ENCODE measurements around the gene NUP210L.
"Not testable (repeated sequence)": the region's sequence is repeated elsewhere in the genome, so short reads cannot be mapped to it uniquely, and the experiment has no call there.

The NUP210L gene

GRCh38 chr1:154154053-154154452, 820 bp downstream of the NUP210L start:
- H3K36me3 Mint-ChIP-seq (ENCODE audit: low read depth), result peaks cover 41% of the 10 kb centered on the region
- DNase-seq (no peak), ATAC-seq (no peak)
- H3K4me1 Mint-ChIP-seq, result peaks cover 56% of the 10 kb centered on the region
- peak overlapping the region; percentile 76 for H3K27ac Mint-ChIP-seq
- H3K9me3 Mint-ChIP-seq, result peaks cover 2% of the 10 kb centered on the region
- H3K27me3 Mint-ChIP-seq, result no peaks in the 10 kb centered on the region
- H3K4me3 Mint-ChIP-seq, result no peak overlapping the region

DNA sequence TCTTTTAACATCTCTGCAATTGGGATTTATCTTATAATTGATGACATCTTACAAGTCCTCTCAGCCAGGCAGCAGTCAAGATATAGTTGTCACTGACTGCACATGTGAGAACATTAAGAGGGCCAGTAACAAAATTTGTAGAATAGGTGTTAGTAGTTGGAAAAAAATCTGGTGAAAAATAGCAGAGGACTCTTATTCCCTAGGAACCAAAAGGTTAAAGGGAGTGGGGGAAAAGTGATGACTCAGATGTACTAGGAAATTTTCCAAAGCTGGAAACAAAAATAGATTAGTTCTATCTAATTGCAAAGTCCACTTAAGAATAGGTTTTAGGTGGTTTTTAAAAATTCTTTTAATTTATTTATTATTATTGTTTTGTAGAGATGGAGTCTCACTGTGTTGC, 3.6 kb downstream of the NUP210L start:
- peaks cover 18% of the 10 kb centered on the region for H3K36me3 Mint-ChIP-seq (ENCODE audit: low read depth)
- H3K27ac Mint-ChIP-seq, result no peak overlapping the region
- peaks cover 34% of the 10 kb centered on the region for H3K4me1 Mint-ChIP-seq
- DNase-seq (no peak), ATAC-seq (no peak)
- no peak overlapping the region for H3K4me3 Mint-ChIP-seq
- no peaks in the 10 kb centered on the region for H3K27me3 Mint-ChIP-seq
- no peaks in the 10 kb centered on the region for H3K9me3 Mint-ChIP-seq

DNA sequence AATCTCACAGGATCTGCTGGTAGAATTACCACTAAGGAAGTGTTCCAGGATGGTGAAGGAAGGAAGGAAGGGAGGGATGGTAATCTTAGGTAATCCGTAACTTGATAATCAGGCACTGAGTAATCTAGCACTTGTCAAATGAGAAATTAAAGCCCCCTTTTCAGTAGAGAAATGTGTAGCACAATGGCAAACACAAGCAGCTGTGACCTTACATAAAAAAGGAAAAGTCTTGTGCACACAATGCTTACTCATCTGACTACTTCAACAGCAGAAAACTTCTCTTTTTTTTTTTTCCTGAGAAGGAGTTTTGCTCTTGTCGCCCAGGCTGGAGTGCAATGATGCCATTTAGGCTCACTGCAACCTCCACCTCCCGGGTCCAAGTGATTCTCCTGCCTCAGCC, 6.1 kb downstream of the NUP210L start:
- peaks cover 2% of the 10 kb centered on the region for H3K36me3 Mint-ChIP-seq (ENCODE audit: low read depth)
- ATAC-seq, result peak; percentile 28
- no peaks in the 10 kb centered on the region for H3K27me3 Mint-ChIP-seq
- no peaks in the 10 kb centered on the region for H3K9me3 Mint-ChIP-seq
- peak overlapping the region; percentile 17 for H3K27ac Mint-ChIP-seq
- peaks cover 9% of the 10 kb centered on the region for H3K4me1 Mint-ChIP-seq
- no peak overlapping the region for H3K4me3 Mint-ChIP-seq
- no peak for DNase-seq

GRCh38 chr1:154147505-154147904, 7.4 kb downstream of the NUP210L start:
- H3K9me3 Mint-ChIP-seq; H3K36me3 Mint-ChIP-seq (ENCODE audit: low read depth); H3K27me3 Mint-ChIP-seq; H3K4me1 Mint-ChIP-seq; DNase-seq; H3K27ac Mint-ChIP-seq; ATAC-seq; H3K4me3 Mint-ChIP-seq: not testable (repeated sequence)

GRCh38 chr1:154145986-154146385, 8.9 kb downstream of the NUP210L start:
- Mint-ChIP-seq H3K36me3 (ENCODE audit: low read depth) (no peaks in the 10 kb centered on the region), H3K9me3 (no peaks in the 10 kb centered on the region), H3K27me3 (no peaks in the 10 kb centered on the region), H3K4me1 (peaks cover 5% of the 10 kb centered on the region), H3K4me3 (no peak overlapping the region), H3K27ac (no peak overlapping the region)
- DNase-seq (no peak), ATAC-seq (no peak)

DNA sequence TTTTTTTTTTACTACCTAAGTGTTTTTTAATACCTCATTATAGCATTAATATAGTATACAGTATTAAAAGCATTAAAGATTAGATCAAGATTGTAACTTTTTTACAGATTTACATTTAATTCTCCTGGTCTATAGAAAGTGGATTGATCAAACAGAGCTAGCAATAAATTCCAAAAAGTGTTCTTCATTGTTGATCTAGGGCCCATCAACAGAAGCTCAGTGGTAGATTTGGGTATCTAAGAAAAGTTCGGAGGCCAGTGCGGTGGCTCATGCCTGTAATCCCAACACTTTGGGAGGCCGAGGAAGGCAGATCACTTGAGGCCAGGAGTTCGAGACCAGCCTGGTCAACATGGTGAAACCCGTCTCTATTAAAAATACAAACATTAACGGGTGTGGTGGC, 12.5 kb downstream of the NUP210L start:
- ATAC-seq, result no peak

GRCh38 chr1:154141240-154141639, 13.6 kb downstream of the NUP210L start:
- peaks cover 9% of the 10 kb centered on the region for H3K4me1 Mint-ChIP-seq
- no peak overlapping the region for H3K27ac Mint-ChIP-seq
- no peak for ATAC-seq

More for the DNA sequence above, 12.5 kb downstream of the NUP210L start:
- Mint-ChIP-seq H3K4me1 (peaks cover 9% of the 10 kb centered on the region), H3K36me3 (ENCODE audit: low read depth) (no peaks in the 10 kb centered on the region), H3K27ac (no peak overlapping the region), H3K9me3 (no peaks in the 10 kb centered on the region), H3K27me3 (no peaks in the 10 kb centered on the region), H3K4me3 (no peak overlapping the region)
- DNase-seq, result no peak

GRCh38 chr1:154137888-154138287, 17.0 kb downstream of the NUP210L start:
- Mint-ChIP-seq H3K4me1 (peaks cover 9% of the 10 kb centered on the region), H3K27me3 (no peaks in the 10 kb centered on the region), H3K9me3 (no peaks in the 10 kb centered on the region), H3K27ac (peak overlapping the region; percentile 60), H3K36me3 (ENCODE audit: low read depth) (no peaks in the 10 kb centered on the region), H3K4me3 (no peak overlapping the region)
- DNase-seq (no peak), ATAC-seq (peak; percentile 28)

More at GRCh38 chr1:154141240-154141639, 13.6 kb downstream of the NUP210L start:
- Mint-ChIP-seq H3K4me3 (no peak overlapping the region), H3K36me3 (ENCODE audit: low read depth) (no peaks in the 10 kb centered on the region), H3K27me3 (no peaks in the 10 kb centered on the region), H3K9me3 (no peaks in the 10 kb centered on the region)
- DNase-seq, result no peak

DNA sequence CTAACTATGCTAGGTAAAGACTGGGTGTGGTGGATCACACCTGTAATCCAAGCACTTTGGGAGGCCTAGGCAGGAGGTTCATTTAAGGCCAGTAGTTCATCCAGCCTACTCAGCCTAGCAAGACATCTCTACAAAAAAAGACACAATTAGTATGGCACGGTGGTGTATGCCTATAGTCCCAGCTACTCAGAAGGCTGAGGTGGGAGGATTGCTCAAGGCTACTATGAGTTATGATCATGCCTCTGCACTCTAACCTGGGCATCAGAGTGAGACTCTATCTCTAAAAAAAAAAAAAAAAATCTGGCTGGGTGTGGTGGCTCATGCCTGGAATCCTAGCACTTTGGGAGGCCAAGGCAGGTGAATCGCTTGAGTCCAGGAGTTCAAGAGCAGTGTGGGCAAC, 21.6 kb downstream of the NUP210L start:
- ATAC-seq, result no peak
- Mint-ChIP-seq H3K4me1 (peaks cover 20% of the 10 kb centered on the region), H3K27me3 (no peaks in the 10 kb centered on the region), H3K27ac (no peak overlapping the region), H3K4me3 (no peak overlapping the region), H3K9me3 (no peaks in the 10 kb centered on the region), H3K36me3 (ENCODE audit: low read depth) (no peaks in the 10 kb centered on the region)
- DNase-seq, result no peak

DNA sequence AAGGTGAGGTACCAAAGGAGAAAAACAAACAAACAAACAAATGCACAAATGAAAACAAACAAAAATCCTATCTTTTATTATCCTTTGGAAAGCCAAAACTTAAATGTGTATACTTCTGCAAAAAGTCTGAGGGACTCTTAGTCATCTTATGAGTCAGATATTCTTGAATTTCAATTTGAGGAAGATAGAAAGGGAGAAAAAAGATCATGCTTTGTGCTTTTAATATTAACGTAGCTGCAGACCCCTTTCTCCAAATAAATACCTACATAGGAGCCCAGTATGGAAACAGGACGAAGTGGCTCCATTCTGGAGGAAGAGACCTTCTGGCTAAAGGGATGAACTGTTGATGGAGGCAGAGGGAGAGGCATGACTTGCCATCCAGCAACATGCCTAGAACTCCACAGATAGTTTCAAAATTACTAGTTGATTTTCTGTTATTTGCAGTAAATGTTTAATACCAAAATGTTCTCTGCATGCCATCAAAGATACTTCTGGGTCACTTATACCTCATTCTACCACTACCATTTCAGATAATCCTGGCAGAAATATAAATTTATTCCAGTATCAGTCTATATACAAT, 25.4 kb downstream of the NUP210L start:
- Mint-ChIP-seq H3K9me3 (no peaks in the 10 kb centered on the region), H3K4me1 (peaks cover 14% of the 10 kb centered on the region), H3K27me3 (no peaks in the 10 kb centered on the region), H3K27ac (peak overlapping the region; percentile 10), H3K4me3 (peak overlapping the region; percentile 15), H3K36me3 (ENCODE audit: low read depth) (no peaks in the 10 kb centered on the region)
- ATAC-seq (peak; percentile 40), DNase-seq (no peak)

GRCh38 chr1:154123205-154123604, 31.7 kb downstream of the NUP210L start:
- not testable (repeated sequence) for ATAC-seq; DNase-seq; H3K4me3 Mint-ChIP-seq; H3K9me3 Mint-ChIP-seq; H3K27ac Mint-ChIP-seq; H3K4me1 Mint-ChIP-seq; H3K36me3 Mint-ChIP-seq (ENCODE audit: low read depth); H3K27me3 Mint-ChIP-seq

GRCh38 chr1:154117642-154118041, 37.2 kb downstream of the NUP210L start:
- H3K4me3 Mint-ChIP-seq, result no peak overlapping the region
- peaks cover 12% of the 10 kb centered on the region for H3K4me1 Mint-ChIP-seq
- no peak overlapping the region for H3K27ac Mint-ChIP-seq
- H3K27me3 Mint-ChIP-seq, result no peaks in the 10 kb centered on the region
- no peaks in the 10 kb centered on the region for H3K36me3 Mint-ChIP-seq (ENCODE audit: low read depth)
- H3K9me3 Mint-ChIP-seq, result no peaks in the 10 kb centered on the region
- DNase-seq (no peak), ATAC-seq (no peak)

DNA sequence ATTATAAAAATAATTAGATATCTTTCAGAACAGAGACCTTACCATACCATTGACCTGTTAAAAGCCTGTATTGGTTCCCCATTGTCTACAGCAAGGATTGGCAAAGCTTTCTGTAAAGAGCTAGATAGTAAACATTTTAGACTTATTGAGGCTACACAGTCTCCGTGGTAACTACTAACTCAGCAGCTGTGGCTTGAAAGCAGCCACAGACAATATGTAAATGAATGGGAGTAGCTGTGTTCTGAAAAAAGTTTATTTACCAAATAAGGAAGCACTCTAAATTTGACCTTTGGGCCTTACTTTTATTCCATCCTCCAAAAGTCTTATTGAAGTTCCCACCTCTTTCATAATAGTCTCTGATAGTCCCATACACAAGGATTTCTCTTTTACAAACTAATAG, 39.7 kb downstream of the NUP210L start:
- Mint-ChIP-seq H3K9me3 (no peaks in the 10 kb centered on the region), H3K27ac (no peak overlapping the region), H3K27me3 (no peaks in the 10 kb centered on the region), H3K4me1 (peaks cover 12% of the 10 kb centered on the region), H3K4me3 (no peak overlapping the region), H3K36me3 (ENCODE audit: low read depth) (no peaks in the 10 kb centered on the region)
- ATAC-seq (no peak), DNase-seq (no peak)

GRCh38 chr1:154104433-154105082, 50.3 kb downstream of the NUP210L start:
- no peak for ATAC-seq
- Mint-ChIP-seq H3K4me1 (no peaks in the 10 kb centered on the region), H3K36me3 (ENCODE audit: low read depth) (no peaks in the 10 kb centered on the region), H3K4me3 (no peak overlapping the region), H3K27me3 (no peaks in the 10 kb centered on the region), H3K27ac (no peak overlapping the region), H3K9me3 (no peaks in the 10 kb centered on the region)
- DNase-seq, result no peak

- not testable (repeated sequence) for H3K36me3 Mint-ChIP-seq (ENCODE audit: low read depth); H3K9me3 Mint-ChIP-seq; H3K4me1 Mint-ChIP-seq; H3K27me3 Mint-ChIP-seq; H3K27ac Mint-ChIP-seq; H3K4me3 Mint-ChIP-seq; DNase-seq; ATAC-seq
Measured at GRCh38 chr1:154100141-154100540, 54.7 kb downstream of the NUP210L start.
